GM12878 (cell line): ENCODE measurements around the gene PTPRN2. TPM values are rescaled to one million over a fixed set of nuclear protein-coding genes. Genes with fewer than 3 reads are reported as not detected.

Experiments used
- ATAC-seq: fragments of 200-7000 bp; cut with Tn5 transposase; 3 replicates; pipeline ENCODE4 v1.9.1; 2020; ENCODE audit warnings: mild to moderate bottlenecking, moderate library complexity
- BruUV-seq: library from RNA; stranded (reverse); fragments of 400-500 nt; replicated peaks from 2 replicates; lab custom pipeline; 2021; lab: Mats Ljungman, UMichigan
- CTCF ChIA-PET: fragments of 300-600 bp; sonication (Branson Sonifier 250); formaldehyde crosslinking; extraction: SDS; loops from one replicate; lab custom pipeline; 2021; ENCODE audit warnings: inconsistent platforms; lab: Yijun Ruan, JAX
- POLR2A ChIA-PET: fragments of 350-600 bp; formaldehyde crosslinking; extraction: SDS; loops from one replicate; lab custom pipeline; 2021; ENCODE audit warnings: inconsistent platforms; lab: Charles Lee
- RAD21 ChIA-PET: fragments of 300-600 bp; sonication (Branson Sonifier 250); formaldehyde crosslinking; loops from one replicate; lab custom pipeline; 2023; ENCODE audit warnings: antibody characterized with exemption; ENCODE audit not compliant: unreplicated experiment; lab: Charles Lee
- SMC1A ChIA-PET: fragments of 300-600 bp; sonication (Branson Sonifier 250); formaldehyde crosslinking; loops from one replicate; lab custom pipeline; 2023; ENCODE audit not compliant: unreplicated experiment, uncharacterized antibody; lab: Charles Lee
- DNase-seq: peaks from one replicate; pipeline ENCODE4 v3.0.0-alpha.2; 2011; ENCODE audit warnings: low read depth, low spot score
- FAIRE-seq: peaks from 3 replicates; lab custom pipeline; 2011; peaks lifted over from hg19 to GRCh38; lab: Jason Lieb, UNC
- H2AFZ ChIP-seq: 2 replicates; pipeline ENCODE4 v1.6.0; 2011; ENCODE audit warnings: low read depth, low read length, control low read depth; ENCODE audit not compliant: control insufficient read depth
- H3K27ac ChIP-seq: 2 replicates; pipeline ENCODE4 v1.5.1; 2011; ENCODE audit warnings: control low read depth; ENCODE audit not compliant: control insufficient read depth, insufficient read depth
- H3K27me3 ChIP-seq, 2 experiments: replicated peaks in 1 of 2; 2 replicates each; pipeline versions ENCODE4 v1.6.0 to v1.6.1; 2011; ENCODE audit warnings: low read length in 1 of 2; ENCODE audit not compliant: control insufficient read depth in 2 of 2, insufficient read depth in 2 of 2
- H3K36me3 ChIP-seq, 2 experiments: 2 replicates each; pipeline ENCODE4 v1.5.1; 2011; ENCODE audit warnings: low read length in 1 of 2; ENCODE audit not compliant: control insufficient read depth in 2 of 2, insufficient read depth in 2 of 2
- H3K4me1 ChIP-seq: 2 replicates; pipeline ENCODE4 v1.6.1; 2011; ENCODE audit warnings: mild to moderate bottlenecking, low read length, moderate library complexity, mixed read lengths; ENCODE audit not compliant: control insufficient read depth, insufficient read depth
- H3K4me2 ChIP-seq: 2 replicates; pipeline ENCODE4 v1.6.0; 2011; ENCODE audit warnings: control low read depth; ENCODE audit not compliant: control insufficient read depth, insufficient read depth
- H3K4me3 ChIP-seq: fragments of 200-600 bp; sonication (generic); 2 replicates; pipeline ENCODE4 v1.5.1; 2016
- H3K79me2 ChIP-seq: 2 replicates; pipeline ENCODE4 v1.6.0; 2011; ENCODE audit warnings: low read length; ENCODE audit not compliant: control insufficient read depth, insufficient read depth
- H3K9ac ChIP-seq: 2 replicates; pipeline ENCODE4 v1.8.0; 2011; ENCODE audit warnings: low read length, control low read depth, mixed read lengths; ENCODE audit not compliant: control insufficient read depth, insufficient read depth
- H3K9me3 ChIP-seq: replicated peaks from 3 replicates; pipeline ENCODE4 v1.5.1; 2011; ENCODE audit warnings: mild to moderate bottlenecking, low read length; ENCODE audit not compliant: control insufficient read depth, insufficient read depth
- H4K20me1 ChIP-seq: 2 replicates; pipeline ENCODE4 v1.6.0; 2011; ENCODE audit not compliant: control insufficient read depth, insufficient read depth
- BRCA1 ChIP-seq: IDR thresholded peaks from 2 replicates; pipeline ENCODE4 v1.6.1; 2011; ENCODE audit warnings: low read depth, low read length, improper control_type of control experiment
- CEBPB ChIP-seq, 2 experiments: fragments of 150-350 bp in 1 of 2; IDR thresholded peaks; 2 replicates each; pipeline ENCODE4 v1.6.1; 2012 to 2014; ENCODE audit warnings: low read depth in 2 of 2, low read length in 2 of 2, borderline replicate concordance in 1 of 2, inconsistent platforms in 1 of 2
- ESRRA ChIP-seq: IDR thresholded peaks from 2 replicates; pipeline ENCODE4 v1.6.1; 2012; ENCODE audit warnings: mild to moderate bottlenecking, low read length, improper control_type of control experiment
- EZH2 ChIP-seq: IDR thresholded peaks from 2 replicates; pipeline ENCODE4 v1.6.1; 2012; ENCODE audit warnings: low read depth, mild to moderate bottlenecking, control low read depth, inconsistent platforms, low read length, borderline replicate concordance; ENCODE audit not compliant: control insufficient read depth
- FOS ChIP-seq: IDR thresholded peaks from 3 replicates; pipeline ENCODE4 v1.6.1; 2011; ENCODE audit warnings: borderline replicate concordance; ENCODE audit not compliant: insufficient read length; ENCODE audit errors: extremely low read depth
- KAT2A ChIP-seq: conservative IDR thresholded peaks from 2 replicates; pipeline ENCODE4 v1.6.1; 2011; ENCODE audit warnings: low read depth, low read length; ENCODE audit not compliant: control insufficient read depth
- MTA3 ChIP-seq: IDR thresholded peaks from 2 replicates; pipeline ENCODE4 v1.6.1; 2012; ENCODE audit warnings: low read length, inconsistent platforms, borderline replicate concordance
- MXI1 ChIP-seq: fragments of 150-350 bp; IDR thresholded peaks from 2 replicates; pipeline ENCODE4 v1.6.1; 2011; ENCODE audit warnings: low read depth, mild to moderate bottlenecking, inconsistent platforms, low read length, improper control_type of control experiment
- NR2C1 ChIP-seq: fragments of 450-650 bp; IDR thresholded peaks from 2 replicates; pipeline ENCODE4 v1.6.1; 2017; ENCODE audit warnings: antibody characterized with exemption, mild to moderate bottlenecking, moderate library complexity
- RAD51 ChIP-seq: fragments of 450-650 bp; IDR thresholded peaks from 2 replicates; pipeline ENCODE4 v1.6.1; 2016; ENCODE audit warnings: moderate library complexity, mild to moderate bottlenecking, inconsistent platforms
- SPI1 ChIP-seq: IDR thresholded peaks from 2 replicates; pipeline ENCODE4 v1.6.1; 2011; ENCODE audit warnings: low read depth, mild to moderate bottlenecking, low read length, moderate library complexity, borderline replicate concordance; ENCODE audit not compliant: insufficient read depth
- TCF12 ChIP-seq: IDR thresholded peaks from 2 replicates; pipeline ENCODE4 v1.6.1; 2011; ENCODE audit warnings: low read depth, mild to moderate bottlenecking, low read length
- WGBS: methylation state at CpG from one replicate; pipeline ENCODE4 v1.1.6; 2016; ENCODE audit warnings: low lambda C conversion rate; ENCODE audit not compliant: insufficient replicate concordance, insufficient coverage; ENCODE audit errors: missing lambda C conversion rate; 5-methylcytosine and 5-hydroxymethylcytosine counted together
- in situ Hi-C: fragments of 300-500 bp; cut with MboI; formaldehyde crosslinking; loops from 9 replicates; pipeline ENCODE4 v1.14.3; 2018; ENCODE audit warnings: mixed read lengths
- intact Hi-C: fragments of 100-400 bp; cut with micrococcal nuclease; formaldehyde crosslinking; loops from one replicate; pipeline ENCODE4 v1.14.2; 2022; ENCODE audit not compliant: unreplicated experiment
- polyA plus RNA-seq, 11 experiments: library from polyadenylated mRNA; depleted of rRNA in 4 of 11; unstranded in 6 of 11; stranded (reverse) in 5 of 11; fragments of >200 nt; fragmentation: Nextera tagmentation in 4 of 11; fragmentation: Illumina TruSeq in 1 of 11; extraction: Ambion mirVana in 4 of 11; extraction: Trizol in 1 of 11; gene quantifications; 1 replicate in 1 of 11; 2 replicates in 10 of 11; pipeline versions ENCODE4 v1.2.1 to v1.2.3, GENCODE V29; 2011 to 2016; ENCODE audit warnings: inconsistent platforms in 2 of 11, missing spikeins in 2 of 11, low read depth in 1 of 11
- total RNA-seq, 4 experiments: library from RNA; depleted of rRNA in 3 of 4; stranded (reverse); fragments of >200 nt in 3 of 4; fragmentation: Illumina TruSeq in 1 of 4; extraction: Trizol in 1 of 4; gene quantifications; 2 replicates each; pipeline versions ENCODE4 v1.2.1 to v1.2.3, GENCODE V29; 2013 to 2021
- TF ChIP-seq, protein P1 (sequence below): IDR thresholded peaks from 2 replicates; pipeline ENCODE4 v1.6.1; 2012; ENCODE audit warnings: low read depth, low read length, improper control_type of control experiment
- TF ChIP-seq, protein P2 (sequence below): IDR thresholded peaks from 2 replicates; pipeline ENCODE4 v1.6.1; 2012; ENCODE audit warnings: low read depth, low read length, improper control_type of control experiment

PTPRN2 gene
- total and polyA plus RNA-seq, 10 of the 15 experiments (the other 5 are each of a cell fraction or from before 2014, with no cell fraction given), result 5.4 TPM; not detected in 9

DNA sequence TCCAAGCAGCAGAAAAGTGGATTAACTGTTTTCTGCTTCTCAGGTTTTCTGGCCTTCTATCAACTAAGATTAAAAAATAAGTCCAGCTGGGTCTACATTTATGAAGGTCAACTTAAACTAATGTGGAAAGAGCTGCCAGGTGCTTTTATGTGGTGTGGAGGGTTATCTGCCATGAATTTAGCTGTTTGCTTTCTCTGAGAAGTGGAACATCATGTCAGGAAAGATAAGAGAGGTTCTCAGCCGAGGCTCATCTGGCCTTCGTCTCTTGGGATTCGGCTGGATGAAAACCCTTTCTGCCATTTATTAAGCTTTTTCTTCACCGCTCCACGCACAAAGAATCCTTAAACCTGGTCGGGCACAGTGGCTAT lies 5.5 kb downstream of the PTPRN2 start:
- POLR2A ChIA-PET, result no interaction called here

More for the DNA sequence above, 5.5 kb downstream of the PTPRN2 start:
- H3K9ac ChIP-seq, result no peak overlapping the region
- no peaks in the 10 kb centered on the region for H3K27me3 ChIP-seq
- no peaks in the 10 kb centered on the region for H3K4me1 ChIP-seq
- no peak for ATAC-seq
- H3K4me3 ChIP-seq, result no peak overlapping the region
- DNase-seq, result no peak
- H3K9me3 ChIP-seq, result no peaks in the 10 kb centered on the region; the same call in 2 of the 3 replicates
- no TSS peak for BruUV-seq
- no peaks in the 10 kb centered on the region for H4K20me1 ChIP-seq
- intact Hi-C loops, result no loop called here
- in situ Hi-C loops, result no loop called here
- H3K36me3 ChIP-seq, result no peaks in the 10 kb centered on the region
- no peak overlapping the region for H2AFZ ChIP-seq
- H3K27ac ChIP-seq, result no peak overlapping the region
- FAIRE-seq, result no peak
- 54% methylated on average over 6 of the region's 6 CpGs for WGBS
- TF ChIP-seq SPI1 (no peak), KAT2A (no peak), MTA3 (no peak), NR2C1 (no peak), EZH2 (no peak), MXI1 (no peak), FOS (no peak), RAD51 (no peak), BRCA1 (no peak), TCF12 (no peak), CEBPB (IDR thresholded peaks at IDR 0.05; ENCODE audit: borderline replicate concordance in 1 of 2, low read depth in 2 of 2, low read length in 2 of 2) (no peak), ESRRA (no peak)
- TF ChIP-seq, protein P1, sequence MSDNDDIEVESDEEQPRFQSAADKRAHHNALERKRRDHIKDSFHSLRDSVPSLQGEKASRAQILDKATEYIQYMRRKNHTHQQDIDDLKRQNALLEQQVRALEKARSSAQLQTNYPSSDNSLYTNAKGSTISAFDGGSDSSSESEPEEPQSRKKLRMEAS, result no peak
- TF ChIP-seq, protein P2, sequence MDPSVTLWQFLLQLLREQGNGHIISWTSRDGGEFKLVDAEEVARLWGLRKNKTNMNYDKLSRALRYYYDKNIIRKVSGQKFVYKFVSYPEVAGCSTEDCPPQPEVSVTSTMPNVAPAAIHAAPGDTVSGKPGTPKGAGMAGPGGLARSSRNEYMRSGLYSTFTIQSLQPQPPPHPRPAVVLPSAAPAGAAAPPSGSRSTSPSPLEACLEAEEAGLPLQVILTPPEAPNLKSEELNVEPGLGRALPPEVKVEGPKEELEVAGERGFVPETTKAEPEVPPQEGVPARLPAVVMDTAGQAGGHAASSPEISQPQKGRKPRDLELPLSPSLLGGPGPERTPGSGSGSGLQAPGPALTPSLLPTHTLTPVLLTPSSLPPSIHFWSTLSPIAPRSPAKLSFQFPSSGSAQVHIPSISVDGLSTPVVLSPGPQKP, result no peak
- TF ChIP-seq, all 136 proteins: peak for 0
- no peaks in the 10 kb centered on the region for H3K79me2 ChIP-seq
- ChIA-PET CTCF (no interaction called here), SMC1A (no interaction called here), RAD21 (no interaction called here)
- H3K4me2 ChIP-seq, result no peak overlapping the region
